Measurements from ENCODE around the gene STPG4. TPM values are rescaled to one million over a fixed set of nuclear protein-coding genes. Genes with fewer than 3 reads are reported as not detected.

The STPG4 gene
- total RNA-seq, 4 donors from 2014 or later, result not detected

GRCh38 chr2:47093626-47094025, 61.5 kb downstream of the STPG4 start:
- intact Hi-C loops (cut with DNase I), result no loop called here
- DNase-seq (ENCODE audit: extremely low spot score), result no peak
- Histone ChIP-seq H3K27ac (replicated peaks in 1 of 4) (no peak overlapping the region), H3K27me3 (no peaks in the 10 kb centered on the region), H3K4me1 (peaks cover 8 to 18% (median 13%) of the 10 kb centered on the region in 4 donors), H3K9me3 (no peaks in the 10 kb centered on the region), H3K4me3 (no peak overlapping the region), H3K36me3 (no peaks in the 10 kb centered on the region)
- TF ChIP-seq POLR2A (IDR thresholded peaks at IDR 0.05; ENCODE audit: low read depth), result no peak
- no peak for TF ChIP-seq POLR2AphosphoS5 (IDR thresholded peaks at IDR 0.05)
- no peak for TF ChIP-seq EP300 (IDR thresholded peaks at IDR 0.05)
- 97% methylated on average over 8 of the region's 8 CpGs for WGBS

GRCh38 chr2:47092465-47092864, 62.6 kb downstream of the STPG4 start:
- WGBS, result 91% methylated on average over 5 of the region's 5 CpGs
- no peak overlapping the region for H3K27ac ChIP-seq (replicated peaks in 1 of 4)
- no peaks in the 10 kb centered on the region for H3K27me3 ChIP-seq
- no peak for DNase-seq (ENCODE audit: extremely low spot score)
- TF ChIP-seq EP300 (IDR thresholded peaks at IDR 0.05) (no peak), CTCF (IDR thresholded peaks at IDR 0.05) (no peak), POLR2A (IDR thresholded peaks at IDR 0.05; ENCODE audit: low read depth) (no peak), POLR2AphosphoS5 (IDR thresholded peaks at IDR 0.05) (no peak)
- peaks cover 16 to 18% (median 18%) of the 10 kb centered on the region in 4 donors for H3K4me1 ChIP-seq
- intact Hi-C loops (cut with DNase I), result no loop called here
- no peaks in the 10 kb centered on the region for H3K9me3 ChIP-seq
- no peak overlapping the region for H3K4me3 ChIP-seq
- H3K36me3 ChIP-seq, result no peaks in the 10 kb centered on the region

GRCh38 chr2:47091118-47091517, 64.0 kb downstream of the STPG4 start:
- 76% methylated on average over 2 of the region's 2 CpGs for WGBS
- Histone ChIP-seq H3K27ac (replicated peaks in 1 of 4) (no peak overlapping the region), H3K27me3 (no peaks in the 10 kb centered on the region), H3K9me3 (no peaks in the 10 kb centered on the region), H3K36me3 (no peaks in the 10 kb centered on the region), H3K4me3 (no peak overlapping the region), H3K4me1 (peaks cover 29 to 30% (median 29%) of the 10 kb centered on the region in 4 donors)
- intact Hi-C loops (cut with DNase I), result no loop called here
- TF ChIP-seq POLR2AphosphoS5 (IDR thresholded peaks at IDR 0.05) (no peak), EP300 (IDR thresholded peaks at IDR 0.05) (no peak), POLR2A (IDR thresholded peaks at IDR 0.05; ENCODE audit: low read depth) (no peak), CTCF (IDR thresholded peaks at IDR 0.05) (no peak)
- DNase-seq (ENCODE audit: extremely low spot score), result no peak

GRCh38 chr2:47089083-47089464, 66.0 kb downstream of the STPG4 start:
- peaks cover 41 to 49% (median 46%) of the 10 kb centered on the region in 4 donors for H3K4me1 ChIP-seq
- no peak for DNase-seq (ENCODE audit: extremely low spot score)
- no peaks in the 10 kb centered on the region for H3K36me3 ChIP-seq
- H3K4me3 ChIP-seq, result no peak overlapping the region
- 77% methylated on average over 6 of the region's 6 CpGs for WGBS
- TF ChIP-seq POLR2A (IDR thresholded peaks at IDR 0.05; ENCODE audit: low read depth) (no peak), POLR2AphosphoS5 (IDR thresholded peaks at IDR 0.05) (no peak), CTCF (IDR thresholded peaks at IDR 0.05) (no peak), EP300 (IDR thresholded peaks at IDR 0.05) (no peak)
- no peaks in the 10 kb centered on the region for H3K9me3 ChIP-seq
- peak overlapping the region in 1 of 4 donors; percentile 24 for H3K27ac ChIP-seq (replicated peaks in 1 of 4)
- intact Hi-C loops (cut with DNase I), result no loop called here
- H3K27me3 ChIP-seq, result no peaks in the 10 kb centered on the region

GRCh38 chr2:47088371-47089082, 66.6 kb downstream of the STPG4 start:
- Histone ChIP-seq H3K36me3 (no peaks in the 10 kb centered on the region), H3K4me3 (no peak overlapping the region), H3K27me3 (no peaks in the 10 kb centered on the region), H3K9me3 (no peaks in the 10 kb centered on the region), H3K4me1 (peaks cover 47 to 54% (median 51%) of the 10 kb centered on the region in 4 donors), H3K27ac (replicated peaks in 1 of 4) (peak overlapping the region in 1 of 4 donors; percentile 24)
- WGBS, result 57% methylated on average over 5 of the region's 5 CpGs
- TF ChIP-seq POLR2AphosphoS5 (IDR thresholded peaks at IDR 0.05) (peak; percentile 24 to 71), CTCF (IDR thresholded peaks at IDR 0.05) (peak in 1 of 3 experiments; percentile 4), POLR2A (IDR thresholded peaks at IDR 0.05; ENCODE audit: low read depth) (no peak)
- DNase-seq (ENCODE audit: extremely low spot score), result no peak
- intact Hi-C loops (cut with DNase I), result no loop called here

All from esophagus muscularis mucosa (tissue), 4 donors.